Keratinocyte (primary cell): ENCODE measurements around the gene ATXN3L. TPM values are rescaled to one million over a fixed set of nuclear protein-coding genes. Genes with fewer than 3 reads are reported as not detected.
A peak's percentile ranks its signal among the peaks of the same experiment; 100 is the strongest.

Source experiments
- DNase-seq: peaks from one replicate; pipeline ENCODE4 v3.0.0-alpha.2; 2011; ENCODE audit warnings: low read depth, missing footprints, low spot score
- FAIRE-seq: peaks from 2 replicates; lab custom pipeline; 2011; peaks lifted over from hg19 to GRCh38; lab: Jason Lieb, UNC
- H2AFZ ChIP-seq: 2 replicates; pipeline ENCODE4 v1.6.0; 2012; ENCODE audit warnings: low read length, control low read depth, inconsistent platforms; ENCODE audit not compliant: control insufficient read depth
- H3K27ac ChIP-seq: 2 replicates; pipeline ENCODE4 v1.5.1; 2011; ENCODE audit warnings: low read length; ENCODE audit not compliant: control insufficient read depth, insufficient read depth
- H3K27me3 ChIP-seq: 3 replicates; pipeline ENCODE4 v1.6.0; 2011; ENCODE audit warnings: low read length; ENCODE audit not compliant: control insufficient read depth, insufficient read depth; ENCODE audit errors: extremely low read depth
- H3K36me3 ChIP-seq, 2 experiments: 2 replicates in 1 of 2; 3 replicates in 1 of 2; pipeline ENCODE4 v1.5.1; 2011; ENCODE audit warnings: low read length in 2 of 2, mild to moderate bottlenecking in 1 of 2; ENCODE audit not compliant: control insufficient read depth in 2 of 2, insufficient read depth in 2 of 2; ENCODE audit errors: extremely low read depth in 1 of 2
- H3K4me1 ChIP-seq: 3 replicates; pipeline ENCODE4 v1.5.1; 2011; ENCODE audit warnings: low read length; ENCODE audit not compliant: control insufficient read depth, insufficient read depth; ENCODE audit errors: extremely low read depth
- H3K4me2 ChIP-seq: 3 replicates; pipeline ENCODE4 v1.6.0; 2011; ENCODE audit warnings: low read depth, low read length; ENCODE audit not compliant: control insufficient read depth, insufficient read depth; ENCODE audit errors: extremely low read depth
- H3K4me3 ChIP-seq, 3 experiments: fragments of 200-600 bp in 1 of 3; sonication (generic) in 1 of 3; 2 replicates in 2 of 3; 3 replicates in 1 of 3; pipeline ENCODE4 v1.5.1; 2011 to 2016; ENCODE audit warnings: low read length in 3 of 3, mild to moderate bottlenecking in 3 of 3, control low read depth in 2 of 3, inconsistent platforms in 1 of 3, low read depth in 1 of 3, mixed read lengths in 1 of 3, mixed run types in 1 of 3, moderate library complexity in 1 of 3; ENCODE audit not compliant: control insufficient read depth in 2 of 3, insufficient read depth in 2 of 3; ENCODE audit errors: extremely low read depth in 1 of 3
- H3K79me2 ChIP-seq: 2 replicates; pipeline ENCODE4 v1.6.0; 2012; ENCODE audit warnings: low read length; ENCODE audit not compliant: control insufficient read depth, insufficient read depth
- H3K9ac ChIP-seq: 3 replicates; pipeline ENCODE4 v1.6.0; 2011; ENCODE audit warnings: low read length; ENCODE audit not compliant: control insufficient read depth, insufficient read depth; ENCODE audit errors: extremely low read depth
- H3K9me1 ChIP-seq: 3 replicates; pipeline ENCODE4 v1.6.0; 2011; ENCODE audit warnings: low read length; ENCODE audit not compliant: control insufficient read depth, insufficient read depth; ENCODE audit errors: extremely low read depth
- H3K9me3 ChIP-seq: 2 replicates; pipeline ENCODE4 v1.5.1; 2012; ENCODE audit warnings: low read depth, low read length; ENCODE audit not compliant: control insufficient read depth
- H4K20me1 ChIP-seq: 3 replicates; pipeline ENCODE4 v1.6.0; 2011; ENCODE audit warnings: low read length; ENCODE audit not compliant: control insufficient read depth, insufficient read depth; ENCODE audit errors: extremely low read depth
- CTCF ChIP-seq, 3 experiments: IDR thresholded peaks in 1 of 3; conservative IDR thresholded peaks in 1 of 3; optimal IDR thresholded peaks in 1 of 3; 2 replicates in 2 of 3; 3 replicates in 1 of 3; pipeline versions ENCODE3 to v1.5.1; 2011; ENCODE audit warnings: low read length in 3 of 3, mild to moderate bottlenecking in 3 of 3, moderate library complexity in 2 of 3, control low read depth in 1 of 3, inconsistent platforms in 1 of 3; ENCODE audit not compliant: insufficient read depth in 2 of 3; ENCODE audit errors: extremely low read depth in 1 of 3
- EZH2 ChIP-seq: IDR thresholded peaks from one replicate; pipeline ENCODE4 v1.6.1; 2012; ENCODE audit warnings: inconsistent platforms, mild to moderate bottlenecking, low read length, moderate library complexity
- dilution Hi-C: fragments of 300-500 bp; cut with MboI; formaldehyde crosslinking; loops from one replicate; pipeline ENCODE4 v1.7.0; 2020; ENCODE audit warnings: low sequenced_read_pairs; ENCODE audit not compliant: extremely low pct_ligation_motif_present
- polyA plus RNA-seq, 5 experiments: library from polyadenylated mRNA; depleted of rRNA in 3 of 5; stranded (reverse) in 3 of 5; stranded (forward) in 1 of 5; unstranded in 1 of 5; fragments of >200 nt; gene quantifications; 1 replicate in 1 of 5; 2 replicates in 3 of 5; 3 replicates in 1 of 5; pipeline versions ENCODE4 v1.2.1 to v1.2.3, GENCODE V29; 2011 to 2012; ENCODE audit warnings: missing spikeins in 2 of 5, low read depth in 1 of 5, low replicate concordance in 1 of 5

Gene ATXN3L
- polyA plus RNA-seq, 1 donor (not counting 4 experiments of a cell fraction or from before 2014, with no cell fraction given), result not detected

- dilution Hi-C loops, result no loop called here
- Histone ChIP-seq H3K9me1 (no peaks in the 10 kb centered on the region), H3K4me3 (no peak overlapping the region), H3K9ac (no peak overlapping the region), H3K36me3 (no peaks in the 10 kb centered on the region), H3K4me2 (no peak overlapping the region), H4K20me1 (no peaks in the 10 kb centered on the region), H3K4me1 (peaks cover 13% of the 10 kb centered on the region), H2AFZ (no peak overlapping the region), H3K27ac (no peak overlapping the region), H3K27me3 (no peaks in the 10 kb centered on the region), H3K9me3 (no peaks in the 10 kb centered on the region), H3K79me2 (no peaks in the 10 kb centered on the region)
- no peak for DNase-seq
- TF ChIP-seq EZH2, result no peak
- TF ChIP-seq CTCF (optimal IDR thresholded peaks at IDR 0.05 in 1 of 3, IDR thresholded peaks at IDR 0.05 in 1 of 3, conservative IDR thresholded peaks at IDR 0.05 in 1 of 3; ENCODE audit: extremely low read depth in 1 of 3, insufficient read depth in 2 of 3, low read length in 3 of 3), result peak in 1 of 3 experiments; percentile 27
- no peak for FAIRE-seq
Observed at GRCh38 chrX:13360146-13360545, 40.3 kb upstream of the ATXN3L start.

GRCh38 chrX:13357925-13358324 is 38.1 kb upstream of the ATXN3L start:
- dilution Hi-C loops, result no loop called here
- H3K79me2 ChIP-seq, result no peaks in the 10 kb centered on the region
- TF ChIP-seq CTCF (optimal IDR thresholded peaks at IDR 0.05 in 1 of 3, IDR thresholded peaks at IDR 0.05 in 1 of 3, conservative IDR thresholded peaks at IDR 0.05 in 1 of 3; ENCODE audit: extremely low read depth in 1 of 3, insufficient read depth in 2 of 3, low read length in 3 of 3) (no peak), EZH2 (no peak)
- peak overlapping the region; percentile 46 for H3K27ac ChIP-seq
- H3K4me3 ChIP-seq, result no peak overlapping the region
- H3K9me3 ChIP-seq, result no peaks in the 10 kb centered on the region
- H4K20me1 ChIP-seq, result no peaks in the 10 kb centered on the region
- FAIRE-seq (peak; percentile 99), DNase-seq (peak; percentile 65)
- peaks cover 13% of the 10 kb centered on the region for H3K4me1 ChIP-seq
- no peaks in the 10 kb centered on the region for H3K9me1 ChIP-seq
- no peaks in the 10 kb centered on the region for H3K27me3 ChIP-seq
- H3K9ac ChIP-seq, result no peak overlapping the region
- peak overlapping the region; percentile 62 for H3K4me2 ChIP-seq
- H3K36me3 ChIP-seq, result no peaks in the 10 kb centered on the region
- peak overlapping the region; percentile 46 for H2AFZ ChIP-seq
